Left colon (tissue), 2 donors: ENCODE measurements around the gene STX7. TPM values are rescaled to one million over a fixed set of nuclear protein-coding genes. Genes with fewer than 3 reads are reported as not detected.

Experiments
- ATAC-seq: fragments of 200-7000 bp; cut with Tn5 transposase; one replicate; pipeline ENCODE4 v1.9.1; 2020; ENCODE audit warnings: mild to moderate bottlenecking, moderate library complexity
- DNase-seq, 2 donors: peaks; one replicate each; pipeline ENCODE4 v3.0.0-alpha.2; 2020
- intact Hi-C, 2 donors: fragments of 100-400 bp; cut with DNase I in 1 of 2; cut with micrococcal nuclease in 1 of 2; formaldehyde crosslinking; loops; one replicate each; pipeline versions ENCODE4 v1.11.2 to v1.14.0; 2022; cut with DNase I, micrococcal nuclease
- total RNA-seq, 2 donors: library from RNA; stranded (reverse); fragmentation: NEBNext Ultra II Directional; extraction: Animal tissue kit (Norgen Biotek cat#: 25700); gene quantifications; one replicate each; pipeline ENCODE4 v1.2.1, GENCODE V29; 2021
- donor health status: DM: no; HTN: no; CAD: no.
- donor health status: DM: yes; HTN: yes; CAD: no.

Gene STX7
- total RNA-seq, 2 donors from 2014 or later, result 52.4 to 70.9 TPM

GRCh38 chr6:132511210-132511830, 1.6 kb downstream of the STX7 start:
- intact Hi-C loops, result no loop called here
- DNase-seq (no peak), ATAC-seq (no peak)

GRCh38 chr6:132506869-132507808, 5.8 kb downstream of the STX7 start:
- ATAC-seq (peak; percentile 40), DNase-seq (no peak)
- intact Hi-C loops, result no loop called here

DNA sequence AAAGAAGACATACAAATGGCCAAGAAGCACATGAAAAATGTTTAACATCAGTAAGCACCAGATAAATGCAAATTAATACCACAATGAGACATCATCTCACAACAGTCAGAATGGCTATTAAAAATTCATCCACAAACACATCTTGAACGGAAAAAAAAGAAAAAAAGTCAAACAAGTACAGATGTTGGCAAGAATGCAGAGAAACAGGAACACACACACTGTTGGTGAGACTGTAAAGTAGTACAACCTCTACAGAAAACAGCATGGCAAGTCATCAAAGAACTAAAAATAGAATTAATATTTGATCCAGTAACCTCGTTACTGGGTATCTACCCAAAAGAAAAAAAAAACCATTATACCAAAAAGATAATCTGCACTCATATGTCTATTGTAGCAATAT, 6.5 kb downstream of the STX7 start:
- intact Hi-C loops, result no loop called here
- ATAC-seq (no peak), DNase-seq (no peak)

DNA sequence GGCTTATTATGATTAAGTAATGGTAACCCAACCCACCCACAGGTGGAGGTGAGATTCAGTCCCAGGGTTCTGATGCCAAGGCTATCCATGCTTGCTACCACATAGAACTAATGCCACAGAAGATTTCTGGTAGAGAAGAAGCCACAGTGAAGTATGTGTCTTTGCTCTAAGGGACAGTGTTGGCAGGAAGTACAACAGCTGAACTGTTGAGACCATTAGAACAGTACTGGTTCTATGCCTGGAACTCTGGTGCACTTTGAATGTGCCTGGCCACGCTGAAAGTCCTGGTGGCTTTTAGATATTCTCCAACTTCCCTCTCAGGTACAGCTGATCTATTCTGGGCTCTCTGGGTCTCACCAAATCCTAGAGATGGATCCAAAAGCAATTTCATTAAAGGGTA, 7.8 kb downstream of the STX7 start:
- intact Hi-C loops, result no loop called here
- DNase-seq (no peak), ATAC-seq (no peak)

DNA sequence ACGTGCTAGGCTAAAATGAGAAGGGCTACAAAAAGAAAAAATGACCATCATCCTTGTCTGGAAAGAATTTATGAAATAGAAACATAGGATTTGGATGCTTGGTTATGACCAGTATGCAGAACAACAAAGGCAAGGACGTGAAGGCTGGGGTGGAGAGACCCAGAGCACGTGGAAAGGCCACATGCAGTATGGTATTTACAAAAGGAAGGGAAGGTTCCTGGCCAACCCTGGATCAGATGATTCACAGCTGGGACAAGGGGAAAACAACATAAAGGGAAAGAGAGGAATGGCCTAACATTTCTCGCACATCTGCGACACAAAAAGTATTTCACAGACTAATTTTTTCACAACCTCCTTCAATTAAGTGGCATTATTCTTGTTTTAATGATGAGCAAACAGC, 8.2 kb downstream of the STX7 start:
- peak; percentile 51 for ATAC-seq
- DNase-seq, result no peak
- intact Hi-C loops, result no loop called here

GRCh38 chr6:132499757-132500156, 13.2 kb downstream of the STX7 start:
- intact Hi-C loops, result no loop called here
- ATAC-seq, result no peak
- DNase-seq, result no peak

DNA sequence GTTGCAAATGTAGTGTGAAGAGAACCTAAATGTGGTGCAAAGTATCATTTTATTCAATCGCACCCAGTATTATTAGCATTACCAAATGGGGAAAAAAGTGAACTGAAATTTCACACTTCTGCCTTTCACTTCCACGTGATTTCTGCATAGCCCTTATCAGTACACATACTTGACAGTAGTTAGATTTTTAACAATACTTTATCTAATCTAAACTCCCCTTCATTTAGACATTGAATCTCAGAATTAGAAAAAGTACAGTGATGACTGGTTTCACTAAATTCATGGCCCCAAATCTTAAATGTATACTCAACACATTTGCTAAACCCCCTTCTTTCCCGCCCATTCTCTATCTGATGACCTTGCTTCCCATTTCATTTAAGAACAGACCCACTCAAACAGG, 14.3 kb downstream of the STX7 start:
- DNase-seq (no peak), ATAC-seq (no peak)
- intact Hi-C loops, result no loop called here

DNA sequence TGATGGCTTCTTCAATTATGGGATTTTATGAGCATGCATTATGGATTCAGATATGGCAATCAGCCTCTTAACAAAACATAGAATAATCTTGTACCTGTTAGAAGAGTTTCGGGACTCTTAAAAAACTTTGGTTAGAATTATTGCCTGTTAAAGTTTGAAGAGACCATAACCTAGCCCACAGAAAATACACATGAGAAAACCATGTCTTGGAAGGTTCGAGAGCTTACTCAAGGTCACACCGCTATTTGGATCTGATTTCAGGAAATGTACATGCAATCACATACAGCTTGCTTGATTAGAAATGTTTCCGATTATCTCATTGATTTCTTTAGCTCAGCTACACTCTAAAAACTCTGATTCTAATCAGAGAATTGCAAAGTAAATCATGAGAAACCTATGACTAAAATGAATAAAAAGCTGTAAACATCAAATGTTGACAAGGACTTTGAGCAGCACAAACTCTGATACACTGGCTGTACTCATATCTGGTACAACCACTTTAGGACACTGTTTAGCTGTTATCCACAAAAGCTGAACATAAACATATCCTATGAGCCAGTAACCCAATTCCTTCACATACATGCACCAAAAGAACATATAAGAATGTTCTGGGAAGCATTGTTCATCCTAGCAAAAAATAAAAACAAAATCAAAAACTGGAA, 16.3 kb downstream of the STX7 start:
- ATAC-seq, result no peak
- intact Hi-C loops, result no loop called here
- no peak for DNase-seq

DNA sequence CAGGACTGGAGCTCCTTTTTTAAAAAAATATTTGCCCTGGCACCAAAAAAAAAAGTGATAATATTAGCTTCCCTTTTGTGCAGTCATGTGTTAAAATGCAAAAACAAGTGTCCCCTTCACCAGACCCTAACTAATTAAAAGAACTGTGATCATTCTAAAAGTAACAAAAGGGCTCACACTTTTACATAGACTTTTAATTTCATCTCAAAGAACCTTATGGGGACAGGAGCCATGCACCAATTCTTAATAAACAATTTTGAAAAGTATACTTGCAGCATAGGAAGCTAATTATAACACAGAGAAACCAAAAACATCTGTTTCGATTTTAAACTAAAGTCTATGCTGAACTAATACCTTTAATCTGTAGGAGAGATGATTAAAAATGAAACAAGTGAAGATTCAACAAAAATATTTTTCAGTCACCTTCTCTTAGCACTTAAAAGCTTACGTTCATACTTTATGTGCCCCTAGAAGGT, 17.3 kb downstream of the STX7 start:
- ATAC-seq, result no peak
- intact Hi-C loops, result no loop called here
- DNase-seq, result no peak

GRCh38 chr6:132494954-132495353, 18.0 kb downstream of the STX7 start:
- intact Hi-C loops, result no loop called here
- no peak for DNase-seq
- ATAC-seq, result no peak

DNA sequence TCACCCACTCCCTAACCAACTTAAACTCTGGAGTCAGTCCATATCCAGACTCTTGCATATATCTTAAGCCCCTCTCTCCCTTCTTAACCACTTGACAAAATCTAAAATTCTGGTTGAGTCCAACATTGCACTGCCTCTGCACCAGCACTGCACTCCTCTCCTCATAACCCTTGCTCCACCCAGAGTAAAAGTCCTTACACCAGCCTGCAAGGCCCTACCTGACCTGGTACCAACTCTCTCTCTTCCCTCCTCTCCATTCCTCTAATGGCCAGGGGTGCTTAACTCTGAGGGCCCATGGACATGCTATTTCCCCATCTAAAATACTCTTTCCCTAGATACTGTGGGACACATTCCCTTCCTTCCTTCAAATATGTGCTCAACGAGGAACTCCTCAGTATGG, 21.0 kb downstream of the STX7 start:
- no peak for DNase-seq
- intact Hi-C loops, result no loop called here
- ATAC-seq, result no peak

DNA sequence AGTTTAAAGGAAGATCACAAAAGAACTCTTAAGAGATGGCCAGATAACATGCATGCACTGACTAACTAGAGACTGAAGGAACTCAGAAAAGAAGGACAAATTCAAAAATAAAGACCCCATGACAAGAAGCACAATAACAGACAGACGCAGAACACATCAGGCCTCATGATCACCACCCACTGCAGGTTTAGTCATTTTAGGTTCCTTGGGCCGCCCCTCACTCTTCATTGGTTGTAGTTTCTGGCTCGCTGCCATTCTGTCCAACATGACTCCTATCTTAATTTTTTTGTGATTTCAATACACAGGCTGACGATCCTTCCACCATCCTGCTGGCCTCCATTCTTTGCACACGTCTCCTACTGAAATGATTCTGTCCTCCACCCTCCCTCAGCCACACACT, 21.6 kb downstream of the STX7 start:
- intact Hi-C loops, result no loop called here
- DNase-seq (no peak), ATAC-seq (no peak)

DNA sequence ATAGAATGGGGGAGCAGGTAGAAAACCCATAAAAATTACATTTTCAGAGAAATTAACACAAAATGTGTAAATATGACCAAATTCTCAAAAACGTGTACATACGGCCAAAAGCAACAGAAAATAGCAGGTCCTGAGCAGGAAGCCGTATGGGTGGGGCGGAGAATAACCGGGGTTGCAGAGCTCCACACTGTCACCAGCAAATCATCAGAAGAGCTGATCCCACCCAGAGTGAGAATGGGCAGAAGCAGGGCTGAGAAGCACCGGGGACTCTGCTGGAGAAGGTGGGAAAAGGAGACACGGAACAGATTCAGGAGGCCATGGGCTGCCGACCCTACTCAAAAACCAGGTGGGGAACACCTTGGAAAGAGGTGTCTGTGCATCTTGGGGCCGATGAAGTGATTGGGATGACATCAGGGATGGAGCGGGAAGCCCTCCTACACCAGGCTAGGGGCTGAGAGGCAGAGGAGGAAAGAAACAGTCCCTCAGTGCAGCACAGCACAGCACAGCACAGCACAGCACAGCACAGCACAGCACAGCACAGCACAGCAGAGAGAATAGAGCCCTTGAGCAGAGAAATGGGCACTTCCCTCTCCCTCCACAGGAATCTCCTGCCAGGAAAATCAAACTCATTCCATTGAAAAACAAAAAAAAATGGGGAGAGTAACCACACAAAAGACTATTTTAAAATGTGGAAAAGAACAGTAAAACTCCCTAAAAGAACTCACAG, 22.3 kb downstream of the STX7 start:
- no peak for DNase-seq

DNA sequence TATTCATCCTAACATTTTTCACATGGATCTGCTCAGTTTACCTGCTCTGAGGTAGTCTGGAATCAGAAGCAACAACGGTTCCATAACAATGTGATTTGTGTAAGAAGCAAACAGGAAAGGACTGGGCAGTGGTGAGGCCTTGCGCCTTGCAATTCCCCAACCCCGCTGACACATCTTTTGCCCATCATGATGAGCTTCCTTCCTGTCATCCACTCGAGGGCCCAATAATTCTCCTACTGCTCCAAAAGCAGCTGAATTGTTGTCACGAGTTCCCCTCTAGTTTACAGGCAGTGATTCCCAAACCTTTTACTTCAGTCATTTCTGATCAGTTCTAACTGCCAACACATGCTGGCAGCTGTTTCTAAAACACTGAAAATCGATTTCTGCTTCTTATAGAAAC, 22.9 kb downstream of the STX7 start:
- ATAC-seq (no peak), DNase-seq (no peak)
- intact Hi-C loops, result no loop called here

More for the DNA sequence above, 22.3 kb downstream of the STX7 start:
- intact Hi-C loops, result no loop called here
- no peak for ATAC-seq

DNA sequence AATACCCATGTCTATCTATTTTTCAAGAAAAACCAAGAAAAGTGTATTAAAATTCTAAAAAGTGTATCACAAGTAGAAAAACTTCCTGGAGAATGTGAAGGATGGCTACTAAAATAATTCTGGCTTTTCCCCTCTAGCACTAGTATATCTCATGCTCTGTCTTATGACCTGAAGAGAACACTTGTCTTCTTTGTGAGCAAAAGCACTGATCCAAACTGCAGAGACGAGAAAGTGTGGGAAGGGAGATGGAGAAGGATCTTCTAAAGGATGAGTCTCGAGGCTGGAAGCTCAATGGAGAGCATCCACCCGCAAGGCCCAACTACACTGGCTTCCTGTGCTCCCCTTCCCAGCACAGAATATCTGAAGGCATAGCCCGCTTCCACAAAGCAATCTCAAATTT, 23.5 kb downstream of the STX7 start:
- DNase-seq (no peak), ATAC-seq (no peak)
- intact Hi-C loops, result no loop called here

GRCh38 chr6:132487762-132488161, 25.2 kb downstream of the STX7 start:
- DNase-seq (no peak), ATAC-seq (no peak)
- intact Hi-C loops, result no loop called here

- intact Hi-C loops, result loop anchor here in 1 of 2 donors (5.0 kb wide), 2 partner anchors 182 to 207 kb away; no protein-coding TSS in a partner anchor
- DNase-seq (no peak), ATAC-seq (no peak)
These were observed 28.3 kb downstream of the STX7 start for GRCh38 chr6:132484680-132485018.

- ATAC-seq (peak; percentile 70), DNase-seq (no peak)
- intact Hi-C loops, result loop anchor here in 1 of 2 donors (5.0 kb wide), 2 partner anchors 182 to 207 kb away; no protein-coding TSS in a partner anchor
These were observed 28.9 kb downstream of the STX7 start for GRCh38 chr6:132483779-132484679.
